ENCODE data around the gene CEACAM19. TPM values are rescaled to one million over a fixed set of nuclear protein-coding genes. Genes with fewer than 3 reads are reported as not detected.

The CEACAM19 gene
- total and polyA plus RNA-seq, 10 of the 15 experiments (the other 5 are each of a cell fraction or from before 2014, with no cell fraction given) = 0.13 to 0.31 (median 0.17) TPM; not detected in 4

- TF ChIP-seq SKIL (IDR thresholded peaks at IDR 0.05; ENCODE audit: low read depth, poor library complexity, severe bottlenecking) = no peak
Observed at GRCh38 chr19:44640518-44640917, 30.8 kb upstream of the CEACAM19 start (continued).

- ChIA-PET SMC1A (ENCODE audit: uncharacterized antibody, unreplicated experiment) (no interaction called here), CTCF (interaction anchor here (1.6 kb wide), 2 partner anchors 13 to 70 kb away, joined by 3 to 8 read pairs; no protein-coding TSS in a partner anchor), POLR2A (no interaction called here), RAD21 (ENCODE audit: unreplicated experiment) (no interaction called here)
- Histone ChIP-seq H3K27ac (ENCODE audit: control insufficient read depth, insufficient read depth) (no peak overlapping the region), H3K9ac (ENCODE audit: control insufficient read depth, insufficient read depth, low read length) (no peak overlapping the region), H3K4me1 (ENCODE audit: control insufficient read depth, insufficient read depth, low read length) (no peaks in the 10 kb centered on the region), H3K27me3 (replicated peaks in 1 of 2; ENCODE audit: control insufficient read depth in 2 of 2, insufficient read depth in 2 of 2, low read length in 1 of 2) (peaks cover 0 to 2% of the 10 kb centered on the region in 2 experiments; a peak in 1 of 4 replicates), H3K79me2 (ENCODE audit: control insufficient read depth, insufficient read depth, low read length) (no peaks in the 10 kb centered on the region), H4K20me1 (ENCODE audit: control insufficient read depth, insufficient read depth) (no peaks in the 10 kb centered on the region), H3K4me3 (no peak overlapping the region), H3K4me2 (ENCODE audit: control insufficient read depth, insufficient read depth) (no peak overlapping the region), H3K36me3 (ENCODE audit: control insufficient read depth in 2 of 2, insufficient read depth in 2 of 2, low read length in 1 of 2) (no peaks in the 10 kb centered on the region), H3K9me3 (replicated peaks; ENCODE audit: control insufficient read depth, insufficient read depth, low read length) (no peaks in the 10 kb centered on the region), H2AFZ (ENCODE audit: control insufficient read depth, low read depth, low read length) (no peak overlapping the region)
- intact Hi-C loops (cut with micrococcal nuclease; ENCODE audit: unreplicated experiment) (no loop called here), in situ Hi-C loops (cut with MboI) (no loop called here)
- 43% methylated on average over 9 of the region's 9 CpGs for WGBS (ENCODE audit: insufficient coverage, insufficient replicate concordance, low lambda C conversion rate, missing lambda C conversion rate)
- DNase-seq (ENCODE audit: low read depth, low spot score) (no peak), ATAC-seq (no peak), FAIRE-seq (no peak)
- BruUV-seq (replicated peaks) = no TSS peak
- TF ChIP-seq BMI1 (IDR thresholded peaks at IDR 0.05; ENCODE audit: borderline replicate concordance) (no peak), BHLHE40 (IDR thresholded peaks at IDR 0.05; ENCODE audit: borderline replicate concordance in 1 of 2, low read depth in 2 of 2, low read length in 1 of 2) (no peak), RB1 (IDR thresholded peaks at IDR 0.05; ENCODE audit: borderline replicate concordance) (no peak), PKNOX1 (IDR thresholded peaks at IDR 0.05) (no peak), RELB (IDR thresholded peaks at IDR 0.05; ENCODE audit: low read depth) (no peak), POLR2AphosphoS2 (IDR thresholded peaks at IDR 0.05; ENCODE audit: low read depth, low read length) (no peak), POLR2A (IDR thresholded peaks at IDR 0.05; ENCODE audit: low read depth, low read length) (no peak), NKRF (conservative IDR thresholded peaks at IDR 0.05) (no peak), ATF7 (IDR thresholded peaks at IDR 0.05; ENCODE audit: low read depth) (no peak), MAX (IDR thresholded peaks at IDR 0.05; ENCODE audit: low read depth, low read length) (no peak), PAX5 (IDR thresholded peaks at IDR 0.05; ENCODE audit: borderline replicate concordance, low read depth, low read length) (no peak)
Observed at GRCh38 chr19:44641501-44642265, 29.6 kb upstream of the CEACAM19 start.
